GM21423 (cell line): Measurements from ENCODE around the gene RNF44.
"Not testable (repeated sequence)": the region's sequence is repeated elsewhere in the genome, so short reads cannot be mapped to it uniquely, and the experiment has no call there.

ENCODE experiments used
- ATAC-seq: cut with Tn5 transposase; IDR thresholded peaks from one replicate; pipeline ENCODE4 v1.9.1; 2021; ENCODE audit warnings: mild to moderate bottlenecking, moderate library complexity; ENCODE audit not compliant: unreplicated experiment

The RNF44 gene

GRCh38 chr5:176553260-176554085 lies 16.3 kb upstream of the RNF44 start:
- no peak for ATAC-seq

DNA sequence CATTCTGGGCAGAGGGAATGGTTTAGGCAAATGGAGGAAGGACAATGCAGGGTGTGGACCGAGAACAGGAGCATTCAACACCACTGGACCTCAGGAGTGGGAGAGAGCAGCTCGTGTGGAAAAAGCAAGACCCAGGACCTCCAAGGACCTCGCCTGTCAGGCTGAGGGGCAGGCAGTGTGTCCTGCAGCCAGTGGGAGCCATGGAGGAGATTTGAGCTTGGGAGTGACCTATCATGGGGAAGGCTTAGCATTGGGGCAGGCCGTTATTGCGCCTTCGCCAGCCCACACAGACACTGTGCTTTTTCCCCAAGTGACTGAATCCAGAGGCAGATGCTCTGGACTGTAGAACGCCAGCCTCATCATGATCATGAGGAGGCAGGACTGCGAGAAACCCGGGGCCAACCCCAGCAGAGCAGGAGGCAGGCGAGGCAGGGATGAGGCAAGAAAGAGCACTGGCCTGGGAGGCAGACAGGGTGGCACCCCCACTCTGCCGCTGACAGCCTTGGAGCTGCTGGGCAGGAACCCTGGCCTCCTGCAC lies 15.2 kb upstream of the RNF44 start:
- no peak for ATAC-seq

DNA sequence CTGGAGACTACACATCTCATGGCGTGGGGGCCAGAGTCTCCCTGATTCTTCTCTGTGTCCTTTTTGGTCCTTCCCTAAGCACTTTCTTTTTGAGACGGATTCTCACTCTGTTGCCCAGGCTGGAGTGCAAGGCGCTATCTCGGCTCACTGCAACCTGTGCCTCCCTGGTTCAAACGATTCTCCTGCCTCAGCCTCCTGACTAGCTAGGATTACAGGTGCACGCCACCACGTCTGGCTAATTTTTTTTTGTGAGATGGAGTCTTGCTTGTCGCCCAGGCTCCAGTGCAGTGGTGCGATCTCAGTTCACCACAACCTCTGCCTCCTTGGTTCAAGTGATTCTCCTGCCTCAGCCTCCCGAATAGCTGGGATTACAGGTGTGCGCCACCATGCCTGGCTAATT lies 13.7 kb upstream of the RNF44 start:
- not testable (repeated sequence) for ATAC-seq

DNA sequence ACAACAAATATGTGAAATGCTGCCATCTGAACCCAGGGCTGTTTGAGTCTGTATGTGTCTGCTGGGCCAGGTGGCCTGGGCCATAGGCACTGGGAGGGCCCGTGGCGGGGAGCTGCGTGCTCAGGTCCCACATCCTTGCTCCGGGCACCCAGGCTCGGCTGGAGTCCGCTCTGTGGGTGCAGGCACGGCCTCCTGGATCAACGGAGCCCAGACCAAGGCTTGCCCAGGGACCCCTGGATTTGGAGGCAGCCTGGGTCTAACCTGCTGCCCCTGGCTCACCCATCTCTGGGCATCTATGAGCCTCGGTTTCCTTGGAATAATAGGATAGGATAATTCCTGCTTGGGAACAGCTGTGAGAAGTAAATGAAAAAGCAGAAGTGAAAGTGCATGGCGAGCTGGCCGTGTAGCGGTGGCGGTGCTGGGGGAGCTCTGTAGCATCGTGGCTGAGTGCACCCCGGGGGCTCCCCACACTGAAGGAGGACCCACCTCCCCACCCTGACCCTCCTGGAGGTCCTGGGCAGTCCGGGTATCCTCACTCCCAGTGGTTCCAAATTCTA lies 13.2 kb upstream of the RNF44 start:
- ATAC-seq = no peak

DNA sequence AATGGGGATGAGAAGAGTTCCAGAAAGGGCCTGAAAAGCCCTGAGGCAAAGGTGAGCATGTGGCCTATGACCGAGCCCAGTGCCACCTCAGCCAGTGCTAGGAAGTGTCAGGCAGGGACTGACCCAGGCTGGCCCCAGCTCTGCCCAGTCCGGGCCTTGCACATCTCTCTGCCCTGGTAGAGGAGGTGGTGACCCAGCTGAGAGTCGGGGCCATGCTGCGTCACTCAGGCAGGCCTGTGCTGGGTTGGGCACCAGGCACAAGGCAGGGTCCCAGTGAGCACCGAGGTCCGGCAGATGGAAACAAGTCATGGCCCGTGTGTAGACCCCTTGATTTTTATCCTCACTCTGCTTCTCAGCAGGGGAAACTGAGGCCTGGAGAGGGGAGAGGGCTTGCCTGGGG lies 12.7 kb upstream of the RNF44 start:
- no peak for ATAC-seq

DNA sequence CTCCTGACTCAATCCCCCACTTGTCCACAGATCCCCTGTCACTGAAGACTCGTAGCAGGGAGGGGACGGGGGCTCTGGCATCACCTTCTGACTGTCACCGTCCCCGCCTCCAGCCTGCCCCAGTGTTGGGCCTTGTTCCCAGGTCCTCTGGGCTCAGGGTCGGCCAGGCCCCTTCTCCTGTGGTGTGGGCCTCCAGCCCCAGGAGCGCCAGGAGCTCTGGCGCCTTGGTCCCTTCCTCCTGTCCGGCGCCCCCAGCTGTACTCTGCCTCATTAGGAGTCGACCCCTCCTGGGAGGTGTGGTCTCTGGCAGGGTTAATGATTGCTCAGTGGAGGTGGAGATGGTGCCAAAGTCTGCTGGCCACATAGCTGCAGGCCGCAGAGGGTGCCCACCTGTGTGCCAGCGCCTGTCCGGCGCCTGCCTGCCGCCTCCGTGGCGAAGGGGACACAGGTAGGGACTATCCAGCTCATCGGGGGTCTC lies 11.8 kb upstream of the RNF44 start, which contains the start of gene CDHR2:
Gene CDHR2, plus strand, starts transcription at position 376 of the 478 bp plus-strand sequence. CDS start 16,011 bp downstream, outside the sequence.
- no peak for ATAC-seq

- no peak for ATAC-seq
Observed at GRCh38 chr5:176547802-176548201, 10.6 kb upstream of the RNF44 start.

DNA sequence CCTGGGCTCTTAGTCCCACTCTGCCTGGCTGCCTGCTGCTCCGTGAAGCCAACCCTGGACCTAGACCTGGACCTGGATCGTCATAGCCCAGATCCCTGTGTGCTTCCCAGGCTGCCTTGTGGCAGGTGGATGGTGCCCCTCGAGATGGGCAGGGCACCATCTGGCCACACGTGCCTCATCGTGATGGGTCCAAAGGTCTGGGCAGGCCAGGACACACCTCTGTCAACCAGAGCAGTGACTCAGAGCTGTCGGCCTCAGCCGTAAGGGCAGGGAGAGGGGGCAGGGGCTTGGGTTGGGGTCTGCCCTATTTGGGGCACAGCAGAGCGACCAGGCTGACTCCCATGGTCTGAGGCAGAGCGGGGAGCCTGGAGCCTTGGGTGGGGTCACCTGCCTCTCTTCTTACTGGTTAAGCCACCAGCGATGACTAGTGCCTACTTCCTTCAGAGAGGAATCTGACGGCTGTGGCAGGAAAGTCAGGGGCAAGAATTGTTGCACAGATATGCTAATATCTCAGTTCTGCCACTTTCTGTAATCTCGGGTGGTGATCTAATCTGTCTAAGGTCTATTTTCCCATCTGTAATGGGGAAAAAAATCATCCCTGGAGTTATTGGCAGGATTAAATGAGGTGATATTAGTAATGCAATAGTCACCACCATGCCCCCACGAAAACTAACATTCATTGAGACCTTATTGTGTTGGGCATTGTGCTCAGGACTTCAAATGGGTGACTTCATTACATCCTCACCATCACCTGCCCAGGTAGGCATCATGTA lies 8.7 kb upstream of the RNF44 start:
- no peak for ATAC-seq

DNA sequence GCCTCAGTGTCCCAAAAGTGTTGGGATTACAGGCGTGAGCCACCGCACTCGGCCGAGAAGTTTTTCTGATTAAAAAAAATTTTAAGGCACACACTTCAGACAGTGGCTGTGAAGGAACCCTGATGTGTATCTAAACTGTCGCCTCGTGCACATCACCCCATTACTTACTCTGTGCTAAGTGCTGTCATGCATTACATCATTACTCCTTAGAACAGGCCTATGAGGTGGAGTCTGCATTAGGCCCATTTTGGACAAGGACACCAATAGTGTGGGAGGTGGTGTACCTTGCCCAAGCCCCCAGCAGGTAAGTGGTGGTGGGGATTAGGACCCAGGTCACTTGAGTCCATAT lies 8.2 kb upstream of the RNF44 start:
- no peak for ATAC-seq

- ATAC-seq = peak; percentile 60
Observed at GRCh38 chr5:176543428-176544182, 6.4 kb upstream of the RNF44 start.

DNA sequence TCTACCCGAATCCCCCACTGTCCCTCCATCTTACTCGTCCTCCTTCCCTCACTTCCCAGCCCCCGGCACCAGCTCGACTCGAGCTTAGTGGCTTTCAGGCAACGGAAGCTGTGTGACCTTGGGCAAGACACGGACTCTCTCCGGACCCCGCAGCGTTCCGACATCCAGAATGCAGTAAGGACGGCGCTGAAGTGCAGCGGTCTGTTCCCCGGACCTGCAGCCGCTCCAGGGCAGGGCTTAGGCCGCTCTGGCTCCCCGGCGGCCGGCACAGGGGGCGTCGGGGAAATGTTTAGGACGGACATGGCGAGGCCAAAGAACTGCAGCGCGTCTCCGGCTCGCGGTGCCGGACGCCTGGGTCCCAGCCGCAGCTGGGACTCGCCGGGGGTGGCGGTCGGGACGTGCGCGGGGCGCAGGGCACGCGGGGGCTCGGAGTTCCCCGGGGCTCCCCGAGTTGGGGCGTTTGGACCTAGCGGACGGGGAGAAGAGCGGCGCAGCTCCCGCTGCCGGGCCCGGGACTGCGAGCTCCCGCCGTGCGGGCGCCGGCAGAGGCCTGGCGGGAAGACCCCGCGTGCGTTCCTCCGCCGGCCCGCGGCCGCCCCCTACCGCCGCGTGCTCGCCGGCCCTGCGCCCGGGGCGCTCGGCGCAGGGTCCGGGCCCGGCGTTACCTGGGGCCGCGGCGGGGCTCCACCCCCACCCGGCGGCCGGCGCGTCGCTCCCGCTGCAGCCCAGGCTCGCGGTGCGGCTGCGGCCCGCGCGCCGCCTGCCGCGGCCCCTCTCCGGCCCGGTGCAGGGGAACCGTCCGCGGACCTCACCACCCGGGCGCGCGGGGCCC lies 5.6 kb upstream of the RNF44 start:
- ATAC-seq = peak; percentile 43

GRCh38 chr5:176542135-176542595 lies 5.0 kb upstream of the RNF44 start:
- ATAC-seq = no peak

DNA sequence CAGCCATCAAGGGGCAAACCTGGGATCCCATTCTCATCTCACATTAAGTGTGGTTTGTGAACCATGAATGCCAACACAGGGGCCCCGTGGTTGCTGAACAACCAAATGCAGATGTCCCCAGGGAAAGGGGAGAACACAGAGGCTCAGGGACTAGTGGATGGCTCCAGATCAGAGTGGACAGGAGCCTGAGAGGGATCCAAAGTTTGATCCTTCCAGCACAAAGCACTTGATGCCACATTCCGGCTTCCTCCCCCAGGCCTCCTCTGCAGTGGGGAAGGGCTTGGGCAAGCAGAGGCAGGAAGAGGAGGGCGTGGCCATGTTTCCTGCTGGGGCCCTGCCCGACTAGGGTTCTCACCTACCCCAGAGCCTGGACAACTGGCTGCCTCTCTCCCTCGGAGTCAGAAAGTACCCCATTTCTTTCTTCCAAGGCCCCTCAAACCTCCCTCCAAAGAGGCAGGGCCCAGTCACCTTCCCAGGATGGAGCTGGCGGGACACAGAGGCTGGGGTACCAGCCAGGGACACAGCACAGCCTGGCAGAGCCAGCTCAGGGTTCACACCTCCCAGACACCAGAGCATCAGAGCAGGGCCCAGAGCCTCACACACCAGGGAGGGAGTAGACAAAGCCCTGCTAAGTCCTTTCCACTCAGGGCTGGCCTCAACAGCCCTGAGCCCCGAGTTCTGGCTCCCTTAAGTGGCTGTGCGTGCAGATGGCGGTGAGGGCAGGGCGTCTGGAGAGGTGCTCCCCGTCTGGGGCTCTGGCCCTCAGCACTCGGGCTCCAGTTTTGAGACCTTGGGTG lies 4.3 kb upstream of the RNF44 start:
- ATAC-seq = no peak

- ATAC-seq = no peak
Observed at GRCh38 chr5:176540956-176541337, 3.7 kb upstream of the RNF44 start.

GRCh38 chr5:176540476-176540899 lies 3.3 kb upstream of the RNF44 start:
- no peak for ATAC-seq

- ATAC-seq = no peak
Observed at GRCh38 chr5:176538989-176539384, 1.8 kb upstream of the RNF44 start.

DNA sequence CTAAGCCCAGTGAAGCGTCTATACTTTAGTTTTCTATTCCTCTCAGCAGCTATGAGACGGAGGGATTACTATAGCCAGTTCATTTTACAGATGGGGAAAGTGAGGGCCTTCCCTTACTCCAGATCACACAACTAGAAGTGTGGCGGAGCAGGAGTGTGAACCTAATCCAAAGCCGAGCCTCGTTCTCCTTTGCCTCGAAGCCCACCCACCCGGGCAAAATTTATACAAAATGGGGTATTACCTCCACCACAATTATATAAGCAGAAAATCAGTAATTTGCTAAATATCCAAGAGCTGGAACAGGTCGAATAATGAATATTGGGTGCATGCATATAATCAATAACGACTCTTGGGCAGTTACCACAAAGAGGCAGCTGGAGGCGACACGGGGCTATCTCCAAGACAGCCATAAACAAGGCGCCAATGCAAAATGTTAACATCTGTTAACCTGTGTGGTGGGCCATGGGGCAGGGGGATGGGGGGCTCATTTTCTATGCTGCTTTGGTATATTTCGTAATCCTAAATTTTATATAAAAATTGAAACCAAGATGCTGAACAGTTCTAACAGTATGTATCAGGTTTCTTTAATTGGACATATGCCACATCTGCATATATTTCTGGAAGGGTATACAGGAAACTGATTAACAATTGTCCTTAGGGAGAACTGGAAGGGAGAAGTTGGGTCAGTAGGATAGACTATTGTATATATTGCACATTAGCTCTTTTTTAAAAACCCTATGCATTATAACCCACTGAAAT lies 1.2 kb upstream of the RNF44 start:
- no peak for ATAC-seq

- ATAC-seq = peak; percentile 64
Observed at GRCh38 chr5:176537554-176538229, 490 bp upstream of the RNF44 start.
